Adipocyte (in vitro differentiated cells): ENCODE data around the gene TCEAL7.

Source experiments
- DNase-seq: peaks from one replicate; pipeline ENCODE4 v3.0.0-alpha.2; 2015; ENCODE audit warnings: low read depth
- H3K27me3 ChIP-seq: replicated peaks from 2 replicates; pipeline ENCODE4 v1.7.0; 2013; ENCODE audit warnings: mild to moderate bottlenecking, low read length, moderate library complexity; ENCODE audit not compliant: control insufficient read depth, insufficient read depth
- H3K36me3 ChIP-seq: 2 replicates; pipeline ENCODE4 v1.7.0; 2013; ENCODE audit warnings: low read length, mild to moderate bottlenecking, moderate library complexity; ENCODE audit not compliant: control insufficient read depth, insufficient read depth, severe bottlenecking
- H3K4me1 ChIP-seq: 2 replicates; pipeline ENCODE4 v1.7.0; 2013; ENCODE audit warnings: mild to moderate bottlenecking, low read length, moderate library complexity; ENCODE audit not compliant: control insufficient read depth, insufficient read depth
- H3K4me3 ChIP-seq: 2 replicates; pipeline ENCODE4 v1.7.0; 2013; ENCODE audit warnings: mild to moderate bottlenecking, low read length, moderate library complexity
- H3K9ac ChIP-seq: 2 replicates; pipeline ENCODE4 v1.7.0; 2013; ENCODE audit warnings: mild to moderate bottlenecking, low read length, moderate library complexity
- H3K9me3 ChIP-seq: 2 replicates; pipeline ENCODE4 v1.7.0; 2013; ENCODE audit warnings: mild to moderate bottlenecking, low read length, moderate library complexity; ENCODE audit not compliant: control insufficient read depth

TCEAL7 gene

DNA sequence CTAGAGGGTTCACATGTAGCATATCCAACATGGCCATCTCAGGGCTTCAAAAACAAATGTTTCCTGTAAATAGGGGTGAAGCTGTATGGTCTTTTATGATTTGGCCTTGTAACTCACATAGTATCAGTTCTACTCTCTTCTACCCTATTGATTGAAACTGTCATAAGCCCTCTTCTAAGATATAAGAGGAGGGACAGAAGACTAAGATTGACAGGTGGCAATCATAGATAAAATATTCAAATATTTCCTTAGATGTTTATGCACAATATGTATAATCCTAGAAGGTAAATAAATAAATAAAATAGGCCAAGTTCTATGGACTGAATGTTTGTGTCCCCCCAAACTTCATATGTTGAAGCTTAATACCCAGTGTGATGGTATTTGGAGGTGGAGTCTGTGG is 39.4 kb downstream of the TCEAL7 start:
- peaks cover 8% of the 10 kb centered on the region for H3K27me3 ChIP-seq
- H3K9ac ChIP-seq = no peak overlapping the region
- H3K9me3 ChIP-seq = no peaks in the 10 kb centered on the region
- H3K36me3 ChIP-seq = no peaks in the 10 kb centered on the region
- DNase-seq = no peak
- H3K4me1 ChIP-seq = peaks cover 8% of the 10 kb centered on the region
- H3K4me3 ChIP-seq = no peak overlapping the region

GRCh38 chrX:103372886-103373285 is 42.8 kb downstream of the TCEAL7 start:
- Histone ChIP-seq H3K36me3 (no peaks in the 10 kb centered on the region), H3K4me1 (peaks cover 7% of the 10 kb centered on the region), H3K9ac (peak overlapping the region; percentile 25), H3K4me3 (no peak overlapping the region), H3K27me3 (peaks cover 8% of the 10 kb centered on the region), H3K9me3 (no peaks in the 10 kb centered on the region)
- no peak for DNase-seq

DNA sequence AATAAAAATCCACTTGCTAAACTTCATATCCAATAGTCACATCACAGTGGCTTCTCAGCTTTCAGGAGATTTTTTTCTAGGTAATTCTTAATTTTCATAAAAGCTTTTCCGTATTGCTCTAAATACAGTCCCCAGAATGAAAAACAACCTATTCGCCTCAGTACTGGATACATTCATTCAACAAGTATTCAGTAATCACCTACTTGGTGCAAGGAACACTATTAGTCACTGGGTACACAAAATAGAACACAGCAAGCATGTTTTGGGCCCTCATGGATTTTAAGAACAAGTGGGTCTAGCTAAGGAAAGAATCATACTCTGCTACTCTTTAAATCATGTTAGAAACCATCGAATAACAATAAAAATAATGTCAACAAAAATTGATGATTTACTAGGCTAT is 43.5 kb downstream of the TCEAL7 start:
- Histone ChIP-seq H3K36me3 (no peaks in the 10 kb centered on the region), H3K9me3 (no peaks in the 10 kb centered on the region), H3K27me3 (peaks cover 8% of the 10 kb centered on the region), H3K4me1 (peaks cover 7% of the 10 kb centered on the region), H3K9ac (peak overlapping the region; percentile 25), H3K4me3 (no peak overlapping the region)
- no peak for DNase-seq

DNA sequence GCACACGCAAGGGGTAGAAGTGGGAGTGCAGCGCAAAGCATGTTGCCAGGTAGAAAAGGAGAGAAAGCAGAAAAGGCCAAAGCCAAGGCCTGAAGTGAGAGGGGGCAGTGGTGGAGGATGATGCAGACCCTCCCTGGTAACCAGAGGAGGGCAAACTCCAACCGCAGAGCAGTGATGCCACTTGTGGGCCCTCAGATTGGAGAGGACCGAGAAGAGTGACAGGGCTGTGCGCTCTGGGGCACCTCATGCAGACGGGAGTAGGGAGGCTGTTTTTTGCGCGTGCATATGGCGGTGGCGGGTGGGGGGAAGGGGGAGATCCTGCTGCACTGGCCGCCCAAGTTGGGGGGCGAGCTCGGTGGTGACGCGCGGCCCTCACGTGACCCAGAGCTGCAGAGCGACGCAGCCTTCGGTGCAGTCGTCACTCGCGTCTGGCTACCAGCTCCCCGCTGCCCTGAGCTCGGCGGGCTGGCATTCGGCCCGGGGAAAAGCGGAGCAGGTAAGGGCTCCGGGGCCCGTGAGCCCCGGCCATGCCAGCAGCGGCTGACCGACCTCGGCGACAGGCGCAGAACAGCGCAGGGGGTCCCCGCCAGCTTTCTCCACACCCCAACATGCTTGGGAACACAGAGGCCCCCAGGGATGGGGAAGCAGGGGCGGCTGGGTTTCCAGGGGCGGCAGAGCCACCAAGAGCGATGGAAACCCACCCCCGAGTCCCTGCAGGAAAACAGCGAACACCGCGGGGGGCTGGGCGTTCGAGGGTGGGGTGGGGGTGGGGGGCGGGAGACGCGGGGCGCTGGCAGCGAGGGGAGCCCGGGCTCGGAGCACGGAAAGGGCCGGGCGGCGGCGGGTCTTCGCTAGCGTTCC is 46.3 kb downstream of the TCEAL7 start, which contains the start of gene BEX3:
BEX3 (plus strand) TSS at position 421 of the 861 bp plus-strand sequence. CDS start 984 bp downstream, outside the sequence.
- DNase-seq = peak; percentile 60
- Histone ChIP-seq H3K4me1 (peaks cover 4% of the 10 kb centered on the region), H3K36me3 (no peaks in the 10 kb centered on the region), H3K4me3 (peak within 1 kb of the TSS; percentile 84), H3K9ac (peak within 1 kb of the TSS; percentile 91), H3K27me3 (peaks cover 8% of the 10 kb centered on the region), H3K9me3 (no peaks in the 10 kb centered on the region)

GRCh38 chrX:103376979-103377324 is 46.9 kb downstream of the TCEAL7 start:
- peaks cover 4% of the 10 kb centered on the region for H3K4me1 ChIP-seq
- peak; percentile 43 for DNase-seq
- H3K4me3 ChIP-seq = peak overlapping the region; percentile 81
- peak overlapping the region; percentile 71 for H3K9ac ChIP-seq
- H3K36me3 ChIP-seq = no peaks in the 10 kb centered on the region
- no peaks in the 10 kb centered on the region for H3K9me3 ChIP-seq
- peaks cover 8% of the 10 kb centered on the region for H3K27me3 ChIP-seq

DNA sequence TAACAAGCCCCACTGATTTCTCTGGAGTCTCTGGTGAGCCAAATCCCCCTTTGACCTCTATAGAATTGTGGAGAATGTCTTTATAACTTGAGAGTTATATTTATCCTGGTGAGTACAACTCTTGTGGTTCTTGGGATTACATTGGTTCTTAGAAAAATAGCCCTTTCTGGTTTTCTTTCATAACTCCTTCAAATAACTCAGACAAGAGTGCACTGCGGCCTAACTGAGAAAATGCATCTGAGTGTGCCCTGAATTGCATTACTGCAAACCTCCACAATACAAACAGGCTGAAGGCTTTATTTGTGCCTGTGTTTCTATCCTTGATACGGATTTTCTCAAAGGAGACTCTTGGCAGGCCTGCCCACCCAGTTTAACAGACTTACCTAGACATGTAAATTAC is 49.0 kb downstream of the TCEAL7 start:
- Histone ChIP-seq H3K9ac (no peak overlapping the region), H3K27me3 (no peaks in the 10 kb centered on the region), H3K4me1 (peaks cover 4% of the 10 kb centered on the region), H3K36me3 (no peaks in the 10 kb centered on the region), H3K9me3 (no peaks in the 10 kb centered on the region), H3K4me3 (no peak overlapping the region)
- DNase-seq = peak; percentile 45
